Pancreas (tissue), 10 donors: ENCODE results near the gene VSNL1. TPM values are rescaled to one million over a fixed set of nuclear protein-coding genes. Genes with fewer than 3 reads are reported as not detected.

Source experiments
- ATAC-seq, 4 donors: fragments of 200-7000 bp; cut with Tn5 transposase; one replicate each; pipeline versions ENCODE4 v1.8.0 to v1.9.1; 2020; ENCODE audit warnings: mild to moderate bottlenecking in 4 of 4, moderate library complexity in 4 of 4
- DNase-seq, 6 donors: peaks; one replicate each; pipeline ENCODE4 v3.0.0-alpha.2; 2020
- FAIRE-seq: peaks from 2 replicates; lab custom pipeline; 2012; peaks lifted over from hg19 to GRCh38; lab: Jason Lieb, UNC
- H3K27ac ChIP-seq, 4 donors: fragments of 200-600 bp; sonication (generic); 1 replicate in 3 of 4; 2 replicates in 1 of 4; pipeline versions ENCODE4 v1.5.0 to v1.8.0; 2020
- H3K27me3 ChIP-seq, 4 donors: fragments of 200-600 bp; one replicate each; pipeline ENCODE4 v1.8.0; 2021
- H3K36me3 ChIP-seq, 3 donors: fragments of 200-600 bp; sonication (generic) in 1 of 3; one replicate each; pipeline versions ENCODE4 v1.5.0 to v1.8.0; 2020 to 2021
- H3K4me1 ChIP-seq, 3 donors: fragments of 200-600 bp; one replicate each; pipeline ENCODE4 v1.8.0; 2021
- H3K4me3 ChIP-seq, 4 donors: fragments of 200-600 bp; sonication (generic) in 2 of 4; one replicate each; pipeline versions ENCODE4 v1.5.0 to v1.8.0; 2020 to 2021
- H3K9me3 ChIP-seq, 4 donors: fragments of 200-600 bp; one replicate each; pipeline ENCODE4 v1.8.0; 2021
- CTCF ChIP-seq, 4 donors: fragments of 200-600 bp; sonication (generic) in 3 of 4; IDR thresholded peaks; one replicate each; pipeline versions ENCODE4 v1.5.0 to v1.8.0; 2021; ENCODE audit warnings: antibody characterized with exemption in 4 of 4
- WGBS, 2 donors: extraction: QIAGEN DNeasy Blood & Tissue Kit; methylation state at CpG; one replicate each; pipeline ENCODE4 v1.1.7; 2013; 5-methylcytosine and 5-hydroxymethylcytosine counted together
- intact Hi-C, 3 donors: fragments of 100-400 bp; cut with DNase I; formaldehyde crosslinking; loops; one replicate each; pipeline versions ENCODE4 v1.11.1 to v1.14.2; 2022
- polyA plus RNA-seq, 2 donors: library from polyadenylated mRNA; stranded (reverse); fragments of 200-250 nt; gene quantifications; one replicate each; pipeline ENCODE4 v1.2.3, GENCODE V29; 2013
- total RNA-seq, 6 donors: library from RNA; stranded (reverse); fragmentation: NEBNext Ultra II Directional in 4 of 6; extraction: Animal tissue kit (Norgen Biotek cat#: 25700) in 4 of 6; gene quantifications; one replicate each; pipeline versions ENCODE4 v1.2.1 to v1.2.4, GENCODE V29; 2021 to 2023
- donor health status: healthy with polysubstance abuse.
- donor health status: DM: no; HTN: no; CAD: no; lungs with moderate emphysema.
- donor health status: DM: no; HTN: no; CAD: no.
- donor health status: control.
- donor health status: control.
- donor health status: Bipolar disorder and iron deficiency.
- donor health status: DM: yes; HTN: yes; CAD: no.
- donor health status: DM: no; HTN: no; CAD: no.
- donor health status: DM: no; HTN: no; CAD: no.
- donor health status: DM: yes; HTN: yes; CAD: no.

Gene VSNL1
- total and polyA plus RNA-seq, 8 donors = 0.09 to 2.6 (median 0.56) TPM

- no peaks in the 10 kb centered on the region for H3K9me3 ChIP-seq
- no peak for FAIRE-seq
- H3K4me1 ChIP-seq = no peaks in the 10 kb centered on the region
- H3K27ac ChIP-seq = no peak overlapping the region
- WGBS, 2 donors = 78 to 79% methylated on average over 5 of the region's 5 CpGs
- intact Hi-C loops = no loop called here
- H3K27me3 ChIP-seq = no peaks in the 10 kb centered on the region
- H3K36me3 ChIP-seq = no peaks in the 10 kb centered on the region
- no peak overlapping the region for H3K4me3 ChIP-seq
- no peak for ATAC-seq
- no peak for TF ChIP-seq CTCF (IDR thresholded peaks at IDR 0.05)
- DNase-seq = no peak
Measured at GRCh38 chr2:17604050-17604449, 63.6 kb downstream of the VSNL1 start.

- FAIRE-seq (no peak), DNase-seq (no peak), ATAC-seq (no peak)
- no peak for TF ChIP-seq CTCF (IDR thresholded peaks at IDR 0.05)
- no peaks in the 10 kb centered on the region for H3K27me3 ChIP-seq
- no peak overlapping the region for H3K27ac ChIP-seq
- no peaks in the 10 kb centered on the region for H3K4me1 ChIP-seq
- intact Hi-C loops = no loop called here
- no peaks in the 10 kb centered on the region for H3K36me3 ChIP-seq
- H3K9me3 ChIP-seq = no peaks in the 10 kb centered on the region
- 69 to 82% methylated on average over 4 of the region's 4 CpGs for WGBS, 2 donors
- no peak overlapping the region for H3K4me3 ChIP-seq
Measured at GRCh38 chr2:17605696-17606095, 65.2 kb downstream of the VSNL1 start.

GRCh38 chr2:17606851-17607250 lies 66.4 kb downstream of the VSNL1 start:
- TF ChIP-seq CTCF (IDR thresholded peaks at IDR 0.05) = no peak
- intact Hi-C loops = no loop called here
- Histone ChIP-seq H3K4me3 (no peak overlapping the region), H3K27me3 (no peaks in the 10 kb centered on the region), H3K27ac (no peak overlapping the region), H3K9me3 (no peaks in the 10 kb centered on the region), H3K36me3 (no peaks in the 10 kb centered on the region), H3K4me1 (no peaks in the 10 kb centered on the region)
- ATAC-seq = no peak
- DNase-seq = no peak
- WGBS, 2 donors = 50 to 68% methylated on average over 2 of the region's 2 CpGs
- FAIRE-seq = no peak

- H3K9me3 ChIP-seq = no peaks in the 10 kb centered on the region
- FAIRE-seq (no peak), DNase-seq (no peak), ATAC-seq (no peak)
- 63 to 72% methylated on average over 1 of the region's 1 CpG for WGBS, 2 donors
- no peak overlapping the region for H3K4me3 ChIP-seq
- intact Hi-C loops = no loop called here
- no peaks in the 10 kb centered on the region for H3K4me1 ChIP-seq
- no peak for TF ChIP-seq CTCF (IDR thresholded peaks at IDR 0.05)
- no peaks in the 10 kb centered on the region for H3K36me3 ChIP-seq
- H3K27ac ChIP-seq = no peak overlapping the region
- H3K27me3 ChIP-seq = no peaks in the 10 kb centered on the region
Measured at GRCh38 chr2:17607379-17607778, 66.9 kb downstream of the VSNL1 start.

GRCh38 chr2:17608251-17608650 lies 67.8 kb downstream of the VSNL1 start:
- Histone ChIP-seq H3K27ac (no peak overlapping the region), H3K36me3 (no peaks in the 10 kb centered on the region), H3K27me3 (no peaks in the 10 kb centered on the region), H3K9me3 (no peaks in the 10 kb centered on the region), H3K4me3 (no peak overlapping the region), H3K4me1 (no peaks in the 10 kb centered on the region)
- TF ChIP-seq CTCF (IDR thresholded peaks at IDR 0.05) = no peak
- DNase-seq (no peak), FAIRE-seq (no peak), ATAC-seq (no peak)
- 48 to 53% methylated on average over 4 of the region's 4 CpGs for WGBS, 2 donors
- intact Hi-C loops = no loop called here
